Cerebellar cortex (tissue), 1 donor: Measurements from ENCODE around the gene LAMA3.

ENCODE experiments used
- DNase-seq: peaks from one replicate; pipeline ENCODE4 v3.0.0-alpha.2; 2015; ENCODE audit warnings: low spot score

LAMA3 gene

DNA sequence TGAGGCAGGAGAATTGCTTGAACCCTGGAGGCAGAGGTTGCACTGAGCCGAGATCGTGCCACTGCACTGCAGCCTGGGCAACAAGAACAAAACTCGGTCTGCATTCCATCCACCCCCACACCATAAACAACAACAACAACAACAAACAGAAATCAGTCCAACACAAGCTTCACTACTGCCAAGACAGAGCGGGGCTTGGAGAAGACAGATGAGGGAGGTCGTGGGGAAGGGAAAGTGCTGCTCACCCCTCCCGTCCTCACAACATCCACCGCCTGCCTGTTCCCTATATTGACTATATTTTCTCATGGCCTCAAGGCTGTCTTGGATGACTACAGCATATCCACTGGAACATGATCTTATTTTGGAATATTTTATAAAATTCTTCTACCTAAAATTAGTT lies 187.7 kb downstream of the LAMA3 start:
- no peak for DNase-seq

DNA sequence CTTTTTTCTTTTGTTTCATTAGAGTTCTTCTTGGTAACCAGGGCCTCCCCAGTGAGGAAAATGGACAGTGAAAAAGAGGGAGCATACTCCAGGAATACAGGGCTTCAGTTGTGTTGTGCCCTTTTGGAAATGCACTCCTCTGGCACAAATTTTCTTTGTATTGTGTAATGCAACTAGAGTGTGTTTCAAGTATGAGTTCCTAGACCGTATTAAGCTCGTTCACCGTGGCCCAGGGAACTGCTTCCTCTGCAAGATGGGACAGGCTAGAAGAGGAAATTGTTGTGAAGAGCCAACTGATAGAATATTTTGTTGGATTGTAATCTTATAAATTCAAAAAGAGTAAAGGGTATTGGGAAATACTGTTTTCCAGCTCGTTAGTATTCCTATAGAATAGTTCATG lies 188.1 kb downstream of the LAMA3 start:
- DNase-seq = no peak

GRCh38 chr18:23878336-23878900 lies 189.2 kb downstream of the LAMA3 start:
- DNase-seq = no peak

DNA sequence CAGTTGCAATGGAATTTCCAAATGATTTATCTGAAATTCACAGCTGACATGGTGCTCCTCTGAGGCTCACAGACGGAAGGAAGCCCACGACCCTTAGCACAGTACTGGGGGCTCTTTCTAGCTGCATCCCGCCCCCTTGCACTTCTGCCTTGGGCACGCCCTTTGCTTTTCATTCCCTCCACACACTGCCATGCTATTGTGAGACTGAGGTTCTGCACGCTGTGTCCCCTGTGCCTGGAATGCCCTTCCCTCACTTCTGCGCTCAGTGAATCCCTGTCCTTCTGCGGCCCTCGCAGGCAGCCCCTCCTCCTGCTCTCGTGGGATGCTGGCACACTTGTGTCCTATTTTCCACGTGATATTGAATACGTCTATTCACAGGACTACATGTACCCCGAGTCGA lies 189.9 kb downstream of the LAMA3 start:
- no peak for DNase-seq

- DNase-seq = no peak
Observed at GRCh38 chr18:23879544-23879943, 190.3 kb downstream of the LAMA3 start.

- no peak for DNase-seq
Observed at GRCh38 chr18:23879966-23880565, 190.8 kb downstream of the LAMA3 start.

DNA sequence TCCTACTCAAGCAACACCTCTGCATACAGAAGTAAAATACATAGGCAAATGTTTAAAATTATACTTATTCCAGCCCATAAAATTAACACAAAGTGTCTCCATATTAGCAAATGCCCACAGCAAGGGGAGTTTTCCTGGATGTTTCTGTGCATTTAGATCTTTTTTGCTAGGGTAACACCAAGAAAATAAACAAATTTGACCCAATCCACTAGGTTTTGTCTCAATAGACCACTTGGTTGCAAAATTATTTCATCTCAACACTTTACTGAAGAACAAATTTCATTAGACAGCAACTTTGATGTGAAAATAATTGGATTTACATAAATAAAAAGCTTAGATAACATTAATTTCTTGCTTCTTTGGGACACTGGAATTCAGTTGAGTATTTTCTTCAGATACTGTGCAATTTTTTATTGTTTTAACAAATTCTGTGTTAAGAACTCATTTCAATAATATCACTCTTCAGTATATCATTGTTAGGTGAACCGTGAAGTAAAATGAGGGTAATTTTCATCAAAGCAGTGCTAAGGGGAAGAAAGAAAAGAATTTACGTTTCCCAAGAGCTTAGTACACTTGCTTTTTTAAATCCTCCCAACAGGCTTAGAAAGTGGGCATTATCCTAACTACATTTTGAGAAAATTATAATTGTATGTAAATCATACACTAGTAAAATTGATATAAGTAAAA lies 191.8 kb downstream of the LAMA3 start:
- no peak for DNase-seq

DNA sequence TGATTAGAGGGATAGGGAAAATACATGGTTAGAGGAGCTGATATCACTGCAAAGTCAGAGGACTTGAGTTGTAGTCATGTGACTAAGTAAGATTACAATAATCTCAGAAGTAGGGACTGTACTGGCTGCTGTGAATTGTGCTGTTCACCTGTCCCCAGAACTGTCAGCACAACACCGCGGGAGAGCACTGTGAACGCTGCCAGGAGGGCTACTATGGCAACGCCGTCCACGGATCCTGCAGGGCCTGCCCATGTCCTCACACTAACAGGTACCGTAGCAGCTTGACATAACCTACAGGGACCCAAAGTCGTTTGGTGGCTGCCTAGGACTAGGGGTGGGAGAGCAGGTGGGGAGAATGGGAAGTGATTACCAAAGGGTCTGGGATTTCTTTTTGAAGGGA lies 192.5 kb downstream of the LAMA3 start:
- peak; percentile 31 for DNase-seq

- no peak for DNase-seq
Observed at GRCh38 chr18:23882616-23883276, 193.5 kb downstream of the LAMA3 start.

DNA sequence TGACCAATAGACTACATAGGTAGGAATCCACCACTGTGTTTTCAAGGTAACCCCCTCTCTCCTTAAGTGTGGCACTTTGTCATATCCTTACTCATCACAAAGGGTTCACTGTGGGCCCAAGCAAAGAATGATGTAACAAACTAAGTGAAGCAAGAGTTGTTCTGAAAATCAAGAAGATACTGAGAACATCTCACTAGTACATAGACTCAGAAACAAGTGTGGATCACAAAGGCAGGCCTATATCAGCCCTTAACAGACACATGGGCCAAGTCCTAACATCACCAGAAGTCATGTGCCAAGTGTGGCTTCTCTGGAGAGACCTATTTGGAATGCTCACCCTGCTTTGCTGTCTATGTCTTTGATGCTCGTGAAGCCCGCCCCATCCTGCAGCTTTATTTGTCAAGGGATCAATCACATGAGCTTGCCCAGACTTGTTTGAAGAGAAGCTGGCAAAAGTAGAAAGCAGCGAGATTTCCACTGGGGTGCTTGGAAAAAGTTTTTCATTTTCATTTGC lies 194.1 kb downstream of the LAMA3 start:
- no peak for DNase-seq

DNA sequence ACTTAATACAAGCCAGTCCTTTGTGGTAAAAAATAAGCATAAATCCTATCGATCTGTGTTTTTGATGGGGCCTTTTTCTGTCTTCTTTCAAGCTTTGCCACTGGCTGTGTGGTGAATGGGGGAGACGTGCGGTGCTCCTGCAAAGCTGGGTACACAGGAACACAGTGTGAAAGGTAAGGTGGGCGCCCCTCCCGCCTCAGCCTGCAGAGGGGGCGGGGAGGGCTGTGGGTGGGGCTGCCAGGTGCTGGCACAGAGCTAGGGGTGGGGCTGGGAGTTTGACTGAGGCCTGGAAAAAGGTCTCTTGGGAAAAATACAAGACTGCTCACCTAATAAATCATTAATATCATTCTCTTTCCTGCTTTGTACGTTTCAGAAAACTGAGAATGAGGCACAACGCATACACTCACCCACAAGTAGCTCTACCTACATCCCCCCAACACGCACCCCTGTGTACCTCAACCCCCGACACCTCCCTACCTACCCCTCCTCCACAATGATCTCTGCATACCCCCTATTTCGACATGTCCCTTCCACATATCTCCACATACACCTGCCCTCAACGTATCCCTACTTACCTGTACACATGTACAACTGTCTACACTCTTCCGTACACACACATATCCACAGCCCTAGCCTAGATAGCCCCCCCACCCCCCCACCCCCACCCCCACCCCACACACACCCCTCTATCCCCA lies 195.6 kb downstream of the LAMA3 start:
- no peak for DNase-seq

- no peak for DNase-seq
Observed at GRCh38 chr18:23885750-23886149, 196.5 kb downstream of the LAMA3 start.

DNA sequence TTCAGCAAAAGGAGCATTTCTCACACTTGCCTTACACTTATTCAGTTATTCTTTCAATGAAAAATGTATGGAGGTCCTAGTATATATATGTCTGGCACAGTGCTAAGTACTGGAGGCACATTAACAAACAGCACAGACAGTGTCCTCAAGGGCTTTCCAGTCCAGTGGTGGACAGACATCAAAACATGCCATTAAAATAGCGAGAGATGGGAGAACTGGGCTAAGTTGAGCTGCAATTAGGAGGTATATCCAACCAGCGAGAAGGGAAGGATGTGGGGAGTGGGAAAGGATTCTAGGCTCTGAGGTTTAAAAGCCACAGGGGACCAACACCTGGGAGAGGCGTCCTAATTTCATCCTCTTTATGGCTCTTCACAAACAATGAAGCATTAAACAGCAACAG lies 197.8 kb downstream of the LAMA3 start:
- DNase-seq = no peak

DNA sequence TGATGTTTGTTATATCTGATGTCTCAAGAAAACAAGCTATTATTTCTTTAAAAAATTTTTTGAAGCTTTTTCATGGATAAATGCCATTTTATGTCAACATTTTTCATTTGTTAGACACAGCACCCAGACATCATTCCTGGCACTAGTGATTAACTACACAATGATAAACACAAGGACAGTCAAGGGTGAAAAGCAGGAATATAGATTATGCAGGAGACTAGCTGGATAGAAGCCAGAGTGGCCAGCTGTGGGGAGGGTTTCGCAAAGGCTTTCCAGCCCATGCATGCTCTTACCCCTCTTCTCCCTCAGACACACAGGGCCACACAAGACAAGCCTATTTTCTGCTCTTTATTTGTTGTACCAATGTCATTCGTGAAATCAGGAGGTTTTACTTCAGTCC lies 198.2 kb downstream of the LAMA3 start:
- no peak for DNase-seq

- no peak for DNase-seq
Observed at GRCh38 chr18:23888881-23889280, 199.6 kb downstream of the LAMA3 start.

- DNase-seq = no peak
Observed at GRCh38 chr18:23889907-23890306, 200.7 kb downstream of the LAMA3 start.

DNA sequence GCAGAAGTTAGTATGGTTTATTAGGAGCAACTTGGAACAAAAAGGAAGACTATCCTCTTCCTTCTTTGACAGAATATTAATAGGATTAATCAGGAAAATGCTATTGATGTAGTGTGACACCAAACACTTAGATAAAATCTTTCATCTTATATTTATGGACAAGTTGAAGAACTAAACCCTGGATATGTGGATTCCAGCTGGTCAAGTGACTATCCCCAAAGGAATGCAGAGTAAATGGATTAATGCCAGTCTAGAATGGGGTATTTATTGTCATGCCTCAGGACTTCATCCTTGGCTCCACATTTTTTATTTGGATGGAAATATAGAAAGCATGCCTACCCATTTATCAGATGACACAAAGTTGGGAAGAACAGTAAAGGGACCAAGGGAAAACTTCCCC lies 201.3 kb downstream of the LAMA3 start:
- no peak for DNase-seq

DNA sequence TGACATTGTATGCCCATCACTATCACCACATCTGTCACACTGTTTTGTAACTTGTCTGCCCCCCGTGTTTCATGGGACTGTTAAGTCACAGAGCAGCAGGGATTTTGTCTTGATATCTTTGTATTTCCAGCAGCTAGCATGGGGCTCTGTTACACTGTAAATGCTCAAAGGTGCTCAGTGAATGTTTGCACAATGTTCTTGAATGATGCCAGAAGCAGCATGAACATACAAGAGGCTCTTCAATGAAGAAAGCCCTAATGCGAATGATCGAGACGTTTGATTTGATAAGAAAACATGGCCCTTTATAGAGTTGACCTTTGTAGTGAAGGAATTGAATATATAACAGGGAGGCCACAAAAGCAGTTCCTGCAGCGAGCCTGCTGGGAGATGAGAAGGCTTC lies 204.4 kb downstream of the LAMA3 start:
- DNase-seq = no peak

GRCh38 chr18:23894661-23895175 lies 205.5 kb downstream of the LAMA3 start:
- DNase-seq = no peak

DNA sequence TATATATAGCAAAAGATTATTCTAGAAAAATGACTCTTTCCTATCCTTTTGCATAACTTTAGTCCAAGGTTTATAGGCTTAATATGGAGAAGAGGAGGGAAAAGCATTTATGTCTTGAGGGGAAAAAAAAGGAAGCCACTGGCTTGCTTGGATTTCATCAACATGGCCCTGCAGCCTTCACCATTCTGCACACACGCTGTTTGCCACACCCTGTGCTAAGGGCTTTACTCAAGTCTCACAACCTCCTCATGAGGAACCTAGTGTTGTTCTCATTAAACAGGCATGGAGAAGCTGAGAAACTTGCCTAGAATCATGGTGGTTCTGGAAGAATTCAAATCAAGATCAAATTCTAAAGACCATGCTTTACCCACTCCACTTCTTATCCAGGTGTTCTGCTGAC lies 208.0 kb downstream of the LAMA3 start:
- DNase-seq = no peak

- DNase-seq = no peak
Observed at GRCh38 chr18:23897733-23898132, 208.5 kb downstream of the LAMA3 start.

DNA sequence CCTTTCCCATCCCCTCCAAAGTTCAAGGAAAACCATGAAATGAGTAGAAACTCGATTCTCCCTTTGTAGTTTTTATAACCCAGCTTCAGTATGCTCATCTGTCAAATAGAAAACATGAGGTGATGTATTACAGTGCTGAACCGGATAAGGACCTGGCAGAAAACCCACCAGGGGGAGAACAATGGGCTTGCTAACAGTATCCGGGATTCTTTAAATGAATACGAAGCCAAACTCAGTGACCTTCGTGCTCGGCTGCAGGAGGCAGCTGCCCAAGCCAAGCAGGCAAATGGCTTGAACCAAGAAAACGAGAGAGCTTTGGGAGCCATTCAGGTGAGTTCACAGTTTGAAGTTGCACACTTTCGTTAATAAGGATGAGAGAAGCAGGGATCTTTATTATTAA lies 211.7 kb downstream of the LAMA3 start:
- no peak for DNase-seq
